H1 (cell line): ENCODE measurements around the gene LOXL4. TPM values are rescaled to one million over a fixed set of nuclear protein-coding genes. Genes with fewer than 3 reads are reported as not detected.

Experiments
- CTCF ChIA-PET: fragments of 300-600 bp; sonication (Branson Sonifier 250); formaldehyde crosslinking; loops from one replicate; lab custom pipeline; 2021; ENCODE audit not compliant: partially characterized antibody; lab: Charles Lee
- POLR2A ChIA-PET: fragments of 300-600 bp; sonication (Branson Sonifier 250); formaldehyde crosslinking; loops from one replicate; lab custom pipeline; 2021; ENCODE audit warnings: inconsistent platforms; ENCODE audit not compliant: partially characterized antibody; lab: Charles Lee
- DNase-seq, 2 experiments: peaks; one replicate each; pipeline versions ENCODE4 v3.0.0 to v3.0.0-alpha.2; 2010 to 2022; ENCODE audit warnings: low spot score in 2 of 2, low read depth in 1 of 2, mixed read lengths in 1 of 2
- FAIRE-seq: peaks from 2 replicates; lab custom pipeline; 2011; peaks lifted over from hg19 to GRCh38; lab: Jason Lieb, UNC
- H2AFZ ChIP-seq: 2 replicates; pipeline ENCODE4 v1.8.1; 2012; ENCODE audit warnings: low read length, inconsistent platforms
- H2AK5ac ChIP-seq: 2 replicates; pipeline ENCODE4 v1.6.1; 2013; ENCODE audit warnings: low read depth, low read length
- H2BK120ac ChIP-seq: replicated peaks from 2 replicates; pipeline ENCODE3; 2013; ENCODE audit warnings: low read depth, low read length, inconsistent platforms
- H2BK12ac ChIP-seq: 2 replicates; pipeline ENCODE4 v1.6.1; 2013; ENCODE audit warnings: low read depth, low read length
- H2BK15ac ChIP-seq: 2 replicates; pipeline ENCODE4 v1.6.1; 2013; ENCODE audit warnings: low read length
- H2BK20ac ChIP-seq: 2 replicates; pipeline ENCODE4 v1.6.1; 2013; ENCODE audit warnings: low read length
- H2BK5ac ChIP-seq: 2 replicates; pipeline ENCODE4 v1.6.1; 2013; ENCODE audit warnings: low read depth, low read length
- H3K14ac ChIP-seq: 2 replicates; pipeline ENCODE4 v1.6.1; 2013; ENCODE audit warnings: inconsistent platforms; ENCODE audit not compliant: insufficient read length
- H3K18ac ChIP-seq: 2 replicates; pipeline ENCODE4 v1.6.1; 2013; ENCODE audit warnings: low read length; ENCODE audit errors: extremely low read depth
- H3K23ac ChIP-seq: 2 replicates; pipeline ENCODE4 v1.6.1; 2013; ENCODE audit warnings: inconsistent platforms; ENCODE audit not compliant: insufficient read length
- H3K23me2 ChIP-seq: 2 replicates; pipeline ENCODE4 v1.6.1; 2013; ENCODE audit warnings: low read depth, low read length
- H3K27ac ChIP-seq: 2 replicates; pipeline ENCODE4 v1.6.1; 2011; ENCODE audit warnings: low read depth, low read length, inconsistent platforms
- H3K27me3 ChIP-seq, 4 experiments: replicated peaks in 1 of 4; 1 replicate in 1 of 4; 2 replicates in 3 of 4; pipeline versions ENCODE4 v1.6.1 to v1.8.1; 2011 to 2013; ENCODE audit warnings: low read length in 3 of 4, mild to moderate bottlenecking in 3 of 4, inconsistent platforms in 2 of 4, mixed read lengths in 2 of 4, moderate library complexity in 1 of 4; ENCODE audit not compliant: control insufficient read depth in 3 of 4, insufficient read depth in 3 of 4; ENCODE audit errors: extremely low read depth in 1 of 4
- H3K36me3 ChIP-seq, 4 experiments: 2 replicates each; pipeline versions ENCODE4 v1.6.1 to v1.8.1; 2011 to 2013; ENCODE audit warnings: mild to moderate bottlenecking in 4 of 4, low read length in 3 of 4, moderate library complexity in 2 of 4, control low read depth in 1 of 4, inconsistent platforms in 1 of 4; ENCODE audit not compliant: insufficient read depth in 4 of 4, control insufficient read depth in 2 of 4
- H3K4ac ChIP-seq: replicated peaks from 2 replicates; pipeline ENCODE3; 2013; ENCODE audit warnings: low read length, low read depth, mixed read lengths, inconsistent platforms; ENCODE audit not compliant: insufficient read length
- H3K4me1 ChIP-seq, 4 experiments: replicated peaks in 1 of 4; 1 replicate in 1 of 4; 2 replicates in 3 of 4; pipeline versions ENCODE4 v1.6.1 to v1.8.1; 2011 to 2013; ENCODE audit warnings: low read length in 3 of 4, inconsistent platforms in 2 of 4, mixed read lengths in 1 of 4; ENCODE audit not compliant: insufficient read depth in 4 of 4, control insufficient read depth in 3 of 4
- H3K4me2 ChIP-seq, 2 experiments: 2 replicates each; pipeline versions ENCODE4 v1.6.1 to v1.8.1; 2011 to 2013; ENCODE audit warnings: low read depth in 2 of 2, low read length in 2 of 2, control low read depth in 1 of 2, inconsistent platforms in 1 of 2, mild to moderate bottlenecking in 1 of 2; ENCODE audit not compliant: insufficient read depth in 1 of 2
- H3K4me3 ChIP-seq, 4 experiments: fragments of 200-600, 300-600 bp in 1 of 4; sonication (generic), shearing (Covaris generic), sonication (Bioruptor Twin) in 1 of 4; 2 replicates each; pipeline versions ENCODE4 v1.5.1 to v1.8.1; 2011 to 2016; ENCODE audit warnings: low read length in 4 of 4, low read depth in 3 of 4, control low read depth in 2 of 4, inconsistent platforms in 2 of 4, mild to moderate bottlenecking in 2 of 4, mixed read lengths in 1 of 4, moderate library complexity in 1 of 4; ENCODE audit not compliant: insufficient read depth in 2 of 4; ENCODE audit errors: extremely low read depth in 1 of 4
- H3K56ac ChIP-seq: replicated peaks from 2 replicates; pipeline ENCODE3; 2013; ENCODE audit warnings: low read depth, mild to moderate bottlenecking, mixed read lengths, low read length, inconsistent platforms; ENCODE audit not compliant: insufficient read length
- H3K79me1 ChIP-seq: 2 replicates; pipeline ENCODE4 v1.6.1; 2013; ENCODE audit warnings: low read depth, low read length, control low read depth
- H3K79me2 ChIP-seq, 2 experiments: 2 replicates each; pipeline versions ENCODE4 v1.6.1 to v1.8.1; 2012 to 2013; ENCODE audit warnings: low read length in 2 of 2, mild to moderate bottlenecking in 2 of 2, inconsistent platforms in 1 of 2; ENCODE audit not compliant: insufficient read depth in 2 of 2, control insufficient read depth in 1 of 2
- H3K9ac ChIP-seq, 4 experiments: replicated peaks in 1 of 4; 1 replicate in 1 of 4; 2 replicates in 3 of 4; pipeline versions ENCODE4 v1.6.1 to v1.8.1; 2011 to 2013; ENCODE audit warnings: low read depth in 3 of 4, low read length in 3 of 4, control low read depth in 2 of 4, mild to moderate bottlenecking in 2 of 4, moderate library complexity in 2 of 4, inconsistent platforms in 1 of 4; ENCODE audit errors: extremely low read depth in 1 of 4
- H3K9me3 ChIP-seq, 2 experiments: 2 replicates each; pipeline versions ENCODE4 v1.6.1 to v1.8.1; 2012 to 2013; ENCODE audit warnings: mild to moderate bottlenecking in 2 of 2, moderate library complexity in 2 of 2, control low read depth in 1 of 2, inconsistent platforms in 1 of 2, low read depth in 1 of 2, low read length in 1 of 2, mixed read lengths in 1 of 2; ENCODE audit not compliant: insufficient read depth in 2 of 2
- H4K20me1 ChIP-seq, 2 experiments: replicated peaks in 1 of 2; 2 replicates each; pipeline versions ENCODE3 to v1.8.1; 2011 to 2013; ENCODE audit warnings: inconsistent platforms in 2 of 2, low read length in 2 of 2, mild to moderate bottlenecking in 1 of 2; ENCODE audit not compliant: insufficient read depth in 2 of 2, control insufficient read depth in 1 of 2
- H4K5ac ChIP-seq: 2 replicates; pipeline ENCODE4 v1.6.1; 2013; ENCODE audit warnings: low read length, low read depth, mixed read lengths, inconsistent platforms; ENCODE audit not compliant: insufficient read length
- H4K8ac ChIP-seq: 2 replicates; pipeline ENCODE4 v1.8.0; 2013; ENCODE audit warnings: mild to moderate bottlenecking, moderate library complexity, low read length, inconsistent platforms; ENCODE audit not compliant: insufficient read depth; ENCODE audit errors: extremely low read depth
- H4K91ac ChIP-seq: replicated peaks from 2 replicates; pipeline ENCODE3; 2013; ENCODE audit warnings: low read length, mixed read lengths, inconsistent platforms; ENCODE audit not compliant: insufficient read length
- BACH1 ChIP-seq: IDR thresholded peaks from 2 replicates; pipeline ENCODE4 v1.6.1; 2012; ENCODE audit warnings: low read length, improper control_type of control experiment
- EGR1 ChIP-seq: IDR thresholded peaks from 2 replicates; pipeline ENCODE4 v1.6.1; 2011; ENCODE audit warnings: low read depth, low read length, borderline replicate concordance
- EZH2 ChIP-seq: fragments of 200-600 bp; sonication (generic); IDR thresholded peaks from 2 replicates; pipeline ENCODE4 v1.7.1; 2012; ENCODE audit warnings: low read depth, mild to moderate bottlenecking, moderate library complexity, low read length, inconsistent platforms; ENCODE audit not compliant: severe bottlenecking
- FOSL1 ChIP-seq: IDR thresholded peaks from 2 replicates; pipeline ENCODE4 v1.6.1; 2011; ENCODE audit warnings: mild to moderate bottlenecking, low read depth, low read length, moderate library complexity; ENCODE audit not compliant: insufficient read depth
- GABPA ChIP-seq: IDR thresholded peaks from 2 replicates; pipeline ENCODE4 v1.6.1; 2011; ENCODE audit warnings: mild to moderate bottlenecking, low read length, moderate library complexity, borderline replicate concordance; ENCODE audit not compliant: insufficient read depth
- HDAC6 ChIP-seq: IDR thresholded peaks from one replicate; pipeline ENCODE4 v1.7.1; 2012; ENCODE audit warnings: low read depth, mild to moderate bottlenecking, inconsistent platforms, low read length, moderate library complexity
- JUND ChIP-seq: IDR thresholded peaks from 2 replicates; pipeline ENCODE4 v1.6.1; 2011; ENCODE audit warnings: mild to moderate bottlenecking, improper control_type of control experiment, low read length
- KDM4A ChIP-seq: IDR thresholded peaks from one replicate; pipeline ENCODE4 v1.7.1; 2012; ENCODE audit warnings: low read depth, mild to moderate bottlenecking, moderate library complexity, low read length, inconsistent platforms; ENCODE audit not compliant: severe bottlenecking
- SIX5 ChIP-seq: IDR thresholded peaks from 2 replicates; pipeline ENCODE4 v1.6.1; 2011; ENCODE audit warnings: mild to moderate bottlenecking, low read depth, low read length
- SP2 ChIP-seq: IDR thresholded peaks from 2 replicates; pipeline ENCODE4 v1.6.1; 2012; ENCODE audit warnings: mild to moderate bottlenecking, low read length, inconsistent platforms
- TBP ChIP-seq: IDR thresholded peaks from 2 replicates; pipeline ENCODE4 v1.6.1; 2011; ENCODE audit warnings: low read depth, low read length, improper control_type of control experiment
- TCF12 ChIP-seq: IDR thresholded peaks from 2 replicates; pipeline ENCODE4 v1.6.1; 2011; ENCODE audit warnings: low read depth, mild to moderate bottlenecking, low read length
- USF2 ChIP-seq: IDR thresholded peaks from 2 replicates; pipeline ENCODE4 v1.6.1; 2011; ENCODE audit warnings: low read length, improper control_type of control experiment
- YY1 ChIP-seq: IDR thresholded peaks from 2 replicates; pipeline ENCODE4 v1.6.1; 2011; ENCODE audit warnings: low read depth, mild to moderate bottlenecking, low read length
- ZNF274 ChIP-seq: IDR thresholded peaks from 2 replicates; pipeline ENCODE4 v1.7.0; 2012; ENCODE audit warnings: low read length, borderline replicate concordance; ENCODE audit errors: extremely low read depth
- WGBS, 2 experiments: shearing (Covaris generic) in 1 of 2; methylation state at CpG; one replicate each; pipeline versions ENCODE4 v1.1.6 to v1.1.7; 2013 to 2015; ENCODE audit warnings: low lambda C conversion rate in 2 of 2, mixed read lengths in 2 of 2, inconsistent platforms in 1 of 2, low coverage in 1 of 2, missing lambda C conversion rate in 1 of 2; ENCODE audit not compliant: insufficient replicate concordance in 2 of 2, insufficient coverage in 1 of 2, insufficient read length in 1 of 2; ENCODE audit errors: extremely low coverage in 1 of 2, missing lambda C conversion rate in 1 of 2; 5-methylcytosine and 5-hydroxymethylcytosine counted together
- polyA plus RNA-seq, 7 experiments: library from polyadenylated mRNA; depleted of rRNA in 3 of 7; stranded (reverse) in 5 of 7; unstranded in 2 of 7; fragments of >200 nt in 5 of 7; fragments of 200-250 nt in 2 of 7; gene quantifications; 1 replicate in 5 of 7; 2 replicates in 1 of 7; 4 replicates in 1 of 7; pipeline versions ENCODE4 v1.2.1 to v1.2.3, GENCODE V29; 2011 to 2013; ENCODE audit warnings: missing spikeins in 2 of 7, mixed read lengths in 2 of 7
- total RNA-seq: library from RNA; stranded (reverse); fragmentation: NEBNext Ultra II Directional; extraction: Animal tissue kit (Norgen Biotek cat#: 25700); gene quantifications from 2 replicates; pipeline ENCODE4 v1.2.1, GENCODE V29; 2021

Gene LOXL4
- total and polyA plus RNA-seq, 2 of the 8 experiments (the other 6 are each of a cell fraction or from before 2014, with no cell fraction given), result 0.13 to 0.27 TPM

- Histone ChIP-seq H3K4me2 (no peak overlapping the region), H4K20me1 (no peaks in the 10 kb centered on the region), H3K27me3 (no peaks in the 10 kb centered on the region), H3K23ac (no peak overlapping the region), H3K4ac (no peak overlapping the region), H2BK15ac (no peak overlapping the region), H2BK5ac (no peak overlapping the region), H4K91ac (no peak overlapping the region), H2AK5ac (no peak overlapping the region), H2BK12ac (no peak overlapping the region), H3K18ac (no peak overlapping the region), H4K5ac (no peak overlapping the region), H3K14ac (no peak overlapping the region), H3K4me3 (no peak overlapping the region), H3K4me1 (no peaks in the 10 kb centered on the region), H3K27ac (no peak overlapping the region), H2AFZ (no peak overlapping the region), H2BK20ac (no peak overlapping the region), H3K36me3 (peaks cover 0 to 15% (median 8%) of the 10 kb centered on the region in 4 experiments; a peak in 6 of 8 replicates), H3K9me3 (no peaks in the 10 kb centered on the region), H3K79me1 (no peaks in the 10 kb centered on the region), H2BK120ac (no peak overlapping the region), H3K79me2 (no peaks in the 10 kb centered on the region), H4K8ac (no peak overlapping the region), H3K56ac (no peak overlapping the region), H3K23me2 (no peaks in the 10 kb centered on the region), H3K9ac (no peak overlapping the region)
- no peak for DNase-seq
- POLR2A ChIA-PET, result no interaction called here
- FAIRE-seq, result no peak
- WGBS, 2 experiments, result 91% methylated on average over 2 of the region's 2 CpGs; no CpG with 5 or more reads in 1 of the 2 experiments
- CTCF ChIA-PET, result interaction anchor here (1.0 to 6.6 kb wide), 3 partner anchors 27 to 65 kb away, joined by 3 to 44 read pairs (median 3); no protein-coding TSS in a partner anchor
- TF ChIP-seq USF2 (no peak), ZNF274 (no peak), EZH2 (no peak), SIX5 (no peak), GABPA (no peak), BACH1 (no peak), SP2 (no peak), TCF12 (no peak), HDAC6 (no peak), EGR1 (no peak), JUND (no peak), TBP (no peak), FOSL1 (no peak), KDM4A (no peak), YY1 (no peak)
Measured at GRCh38 chr10:98244586-98244985, 23.4 kb downstream of the LOXL4 start.
